ENCODE data around the gene TOX2. TPM values are rescaled to one million over a fixed set of nuclear protein-coding genes. Genes with fewer than 3 reads are reported as not detected.

The TOX2 gene
- total RNA-seq, 3 donors from 2014 or later (not counting 1 experiment from before 2014, with no cell fraction given): 0.93 to 1.8 (median 1.2) TPM

DNA sequence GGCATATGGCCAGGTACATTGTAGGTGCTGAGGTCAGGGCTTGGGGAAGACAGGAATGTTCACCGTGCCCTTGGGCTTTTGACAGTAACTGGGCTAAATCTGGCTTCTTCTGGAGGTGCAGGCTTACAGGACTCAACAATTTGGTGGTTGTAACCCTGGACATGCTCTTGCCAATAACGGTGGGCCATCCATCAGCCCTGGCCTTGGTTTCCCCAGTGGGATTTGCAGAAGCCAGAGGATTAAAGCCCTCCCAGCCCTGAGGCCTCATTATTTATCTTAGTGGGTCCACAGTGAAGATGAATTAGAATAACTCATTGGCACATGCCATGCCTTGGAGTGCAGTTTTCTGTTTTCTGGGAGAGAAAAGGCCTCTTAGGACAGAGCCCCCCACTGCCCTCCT, 44.0 kb downstream of the TOX2 start:
- TF ChIP-seq CTCF (IDR thresholded peaks at IDR 0.05): no peak
- DNase-seq (no peak), ATAC-seq (no peak)
- peak overlapping the region in 1 of 2 donors; percentile 74 for H3K27ac Mint-ChIP-seq
- no peaks in the 10 kb centered on the region for H3K9me3 Mint-ChIP-seq
- H3K27ac ChIP-seq (ENCODE audit: low read length): no peak overlapping the region
- no peaks in the 10 kb centered on the region for H3K36me3 Mint-ChIP-seq
- peak overlapping the region; percentile 82 for H3K4me3 Mint-ChIP-seq
- intact Hi-C loops (cut with micrococcal nuclease): loop anchor here (1.0 to 2.0 kb wide), 5 partner anchors 8 to 111 kb away; partner anchors contain the start of gene TOX2
- no peaks in the 10 kb centered on the region for H3K36me3 ChIP-seq (ENCODE audit: control insufficient read depth, insufficient read depth, low read length)
- 97% methylated on average over 2 of the region's 2 CpGs for WGBS (ENCODE audit: insufficient coverage)
- H3K4me3 ChIP-seq (ENCODE audit: low read length): no peak overlapping the region
- H3K9me3 ChIP-seq (ENCODE audit: control insufficient read depth, insufficient read depth, low read length): no peaks in the 10 kb centered on the region
- H3K4me1 Mint-ChIP-seq: peaks cover 80% of the 10 kb centered on the region in 2 donors
- peaks cover 44% of the 10 kb centered on the region for H3K27me3 ChIP-seq (ENCODE audit: control insufficient read depth, insufficient read depth, low read length)
- H3K4me1 ChIP-seq (ENCODE audit: control insufficient read depth, insufficient read depth, low read length): peaks cover 68% of the 10 kb centered on the region
- H3K27me3 Mint-ChIP-seq (ENCODE audit: low read depth in 2 of 2): peaks cover 47 to 60% of the 10 kb centered on the region in 2 donors

- Histone ChIP-seq H3K4me3 (ENCODE audit: low read length) (no peak overlapping the region), H3K27ac (ENCODE audit: low read length) (no peak overlapping the region), H3K36me3 (ENCODE audit: control insufficient read depth, insufficient read depth, low read length) (no peaks in the 10 kb centered on the region), H3K27me3 (ENCODE audit: control insufficient read depth, insufficient read depth, low read length) (peaks cover 46% of the 10 kb centered on the region), H3K4me1 (ENCODE audit: control insufficient read depth, insufficient read depth, low read length) (peaks cover 66% of the 10 kb centered on the region), H3K9me3 (ENCODE audit: control insufficient read depth, insufficient read depth, low read length) (no peaks in the 10 kb centered on the region)
- Mint-ChIP-seq H3K9me3 (no peaks in the 10 kb centered on the region), H3K4me1 (peaks cover 77% of the 10 kb centered on the region in 2 donors), H3K4me3 (peak overlapping the region; percentile 82), H3K27me3 (ENCODE audit: low read depth in 2 of 2) (peaks cover 43 to 53% of the 10 kb centered on the region in 2 donors), H3K27ac (peak overlapping the region; percentile 53 to 74), H3K36me3 (no peaks in the 10 kb centered on the region)
- intact Hi-C loops (cut with micrococcal nuclease): loop anchor here (1.0 to 2.0 kb wide), 5 partner anchors 9 to 110 kb away; partner anchors contain the start of gene TOX2
- ATAC-seq (peak; percentile 70 to 90 (median 88)), DNase-seq (peak; percentile 44 to 75)
- WGBS (ENCODE audit: insufficient coverage): 17% methylated on average over 13 of the region's 19 CpGs
- no peak for TF ChIP-seq CTCF (IDR thresholded peaks at IDR 0.05)
These were observed 44.6 kb downstream of the TOX2 start for GRCh38 chr20:43959079-43959919.

GRCh38 chr20:43959920-43960227, 45.2 kb downstream of the TOX2 start:
- Histone ChIP-seq H3K4me1 (ENCODE audit: control insufficient read depth, insufficient read depth, low read length) (peaks cover 65% of the 10 kb centered on the region), H3K27me3 (ENCODE audit: control insufficient read depth, insufficient read depth, low read length) (peaks cover 48% of the 10 kb centered on the region), H3K36me3 (ENCODE audit: control insufficient read depth, insufficient read depth, low read length) (no peaks in the 10 kb centered on the region), H3K4me3 (ENCODE audit: low read length) (no peak overlapping the region), H3K9me3 (ENCODE audit: control insufficient read depth, insufficient read depth, low read length) (no peaks in the 10 kb centered on the region), H3K27ac (ENCODE audit: low read length) (no peak overlapping the region)
- DNase-seq (no peak), ATAC-seq (no peak)
- Mint-ChIP-seq H3K9me3 (no peaks in the 10 kb centered on the region), H3K27ac (peak overlapping the region; percentile 53 to 74), H3K27me3 (ENCODE audit: low read depth in 2 of 2) (peaks cover 44 to 47% of the 10 kb centered on the region in 2 donors), H3K4me3 (peak overlapping the region; percentile 82), H3K4me1 (peaks cover 74 to 75% of the 10 kb centered on the region in 2 donors), H3K36me3 (no peaks in the 10 kb centered on the region)
- WGBS (ENCODE audit: insufficient coverage): 90% methylated on average over 4 of the region's 4 CpGs
- intact Hi-C loops (cut with micrococcal nuclease): loop anchor here (1.0 to 2.0 kb wide), 5 partner anchors 10 to 109 kb away; partner anchors contain the start of gene TOX2
- no peak for TF ChIP-seq CTCF (IDR thresholded peaks at IDR 0.05)
